Measurements from ENCODE around the gene ADAMTSL5.
"Not testable (repeated sequence)": the region's sequence is repeated elsewhere in the genome, so short reads cannot be mapped to it uniquely, and the experiment has no call there.

ADAMTSL5 gene

DNA sequence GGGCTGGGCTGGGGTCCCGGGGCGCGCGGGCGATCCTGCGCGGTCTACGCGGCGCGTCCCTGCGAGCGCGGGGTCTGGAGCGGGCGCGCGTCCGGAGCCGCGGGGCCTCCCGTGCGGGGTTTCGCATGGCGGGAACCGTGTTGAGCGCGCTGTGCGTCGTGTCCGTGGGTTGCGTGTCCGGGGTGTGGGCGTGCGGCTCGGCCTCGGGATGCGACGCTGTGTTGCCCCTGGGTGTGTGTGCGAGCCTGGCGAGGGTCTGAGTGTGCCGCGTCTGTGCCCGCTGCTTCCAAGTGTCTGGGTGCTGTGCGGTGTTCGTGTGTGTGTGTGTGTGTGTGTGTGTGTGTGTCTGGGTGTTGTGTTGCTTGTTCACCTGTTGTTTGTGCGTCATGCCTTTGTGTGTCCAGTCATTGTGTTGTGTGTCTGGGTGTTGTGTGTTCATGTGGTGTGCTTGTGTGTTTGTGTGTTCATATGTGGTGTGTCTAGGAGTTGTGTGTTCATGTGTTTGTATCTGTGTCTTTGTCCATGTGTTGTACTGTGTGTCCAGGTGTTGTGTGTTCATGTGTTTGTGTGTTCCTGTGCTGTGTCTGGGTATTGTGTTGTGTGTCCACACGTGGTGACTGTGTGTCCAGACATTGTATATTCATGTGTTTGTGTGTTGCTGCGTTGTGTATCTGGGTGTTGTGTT is 11.6 kb upstream of the ADAMTSL5 start:
- H3K9me3 Mint-ChIP-seq = no peaks in the 10 kb centered on the region
- H3K36me3 Mint-ChIP-seq = no peaks in the 10 kb centered on the region
- H3K27ac Mint-ChIP-seq = no peak overlapping the region
- ATAC-seq = no peak
- H3K4me3 Mint-ChIP-seq = no peak overlapping the region
- peaks cover 9% of the 10 kb centered on the region for H3K4me1 Mint-ChIP-seq
- no peak for DNase-seq (ENCODE audit: low spot score in 2 of 2)

DNA sequence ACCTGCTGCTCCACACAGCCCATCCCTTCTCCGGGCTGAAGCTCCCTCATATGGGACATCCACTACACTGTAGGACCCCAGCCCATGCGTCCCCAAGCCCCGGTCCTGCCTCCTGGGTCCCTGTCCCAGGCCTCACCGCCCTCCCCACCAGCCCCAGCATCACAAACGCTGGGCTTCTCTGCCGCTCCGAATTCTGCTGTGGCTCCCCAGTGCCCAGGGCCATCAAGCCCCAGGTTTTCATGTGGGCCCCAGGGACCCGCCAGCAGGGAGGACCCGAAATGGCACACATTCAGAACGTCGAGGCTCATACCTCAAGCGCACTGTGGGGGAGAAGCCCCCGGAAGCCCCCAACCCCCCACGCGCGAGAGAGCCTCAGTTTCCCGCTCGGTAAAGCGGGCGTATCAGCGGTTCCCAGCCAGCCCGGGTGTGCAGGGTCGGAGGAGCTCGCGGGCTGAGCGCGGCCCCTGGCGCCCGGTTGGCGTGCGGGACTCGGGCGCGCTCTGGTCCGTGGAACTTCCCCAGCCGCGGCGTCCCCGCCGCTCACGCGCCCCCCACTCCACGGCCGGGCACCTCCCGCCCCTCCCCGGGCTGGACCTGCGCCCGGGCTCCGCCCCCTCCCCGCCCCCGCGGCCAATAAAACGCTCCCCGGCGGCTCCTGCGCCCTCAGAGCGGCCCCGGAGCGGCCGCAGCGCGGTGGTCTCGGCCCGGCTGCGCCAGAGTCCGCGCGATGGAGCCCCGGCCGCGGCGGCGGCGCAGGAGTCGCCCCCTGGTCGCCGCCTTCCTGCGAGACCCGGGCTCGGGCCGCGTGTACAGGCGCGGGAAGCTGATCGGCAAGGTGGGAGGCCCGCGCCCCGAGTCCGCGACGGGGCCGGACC is 10.8 kb upstream of the ADAMTSL5 start, which contains the start of gene PLK5:
PLK5 (plus strand) TSS at position 666 of the 875 bp plus-strand sequence. CDS start 2,920 bp downstream, outside the sequence.
- H3K9me3 Mint-ChIP-seq = no peaks in the 10 kb centered on the region
- peaks cover 9% of the 10 kb centered on the region for H3K4me1 Mint-ChIP-seq
- no peaks in the 10 kb centered on the region for H3K36me3 Mint-ChIP-seq
- no peak for DNase-seq (ENCODE audit: low spot score in 2 of 2)
- no peak within 1 kb of the TSS for H3K4me3 Mint-ChIP-seq
- ATAC-seq = no peak
- H3K27ac Mint-ChIP-seq = no peak within 1 kb of the TSS

DNA sequence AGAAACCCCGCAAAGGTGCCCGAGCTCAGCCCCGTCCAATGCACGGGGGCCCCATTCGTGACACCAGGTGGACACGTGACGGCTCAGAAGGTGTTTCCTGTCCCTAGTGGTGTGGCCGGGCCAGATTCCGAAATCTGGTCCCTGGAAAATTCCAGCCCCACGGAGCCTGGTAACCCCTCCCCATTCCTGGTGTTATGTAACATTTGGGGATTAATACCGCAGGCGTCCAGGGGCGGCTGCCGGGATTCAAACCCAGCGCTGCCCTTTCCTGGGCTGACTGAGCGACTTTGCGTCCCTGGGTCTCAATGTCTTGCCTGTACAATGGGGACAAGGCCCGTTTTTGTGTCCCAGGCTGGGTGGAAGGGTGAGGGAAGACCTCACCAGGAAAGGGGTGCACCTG is 10.0 kb upstream of the ADAMTSL5 start:
- H3K4me1 Mint-ChIP-seq = peaks cover 9% of the 10 kb centered on the region
- H3K36me3 Mint-ChIP-seq = no peaks in the 10 kb centered on the region
- H3K4me3 Mint-ChIP-seq = no peak overlapping the region
- no peak overlapping the region for H3K27ac Mint-ChIP-seq
- no peaks in the 10 kb centered on the region for H3K9me3 Mint-ChIP-seq
- no peak for ATAC-seq
- no peak for DNase-seq (ENCODE audit: low spot score in 2 of 2)

DNA sequence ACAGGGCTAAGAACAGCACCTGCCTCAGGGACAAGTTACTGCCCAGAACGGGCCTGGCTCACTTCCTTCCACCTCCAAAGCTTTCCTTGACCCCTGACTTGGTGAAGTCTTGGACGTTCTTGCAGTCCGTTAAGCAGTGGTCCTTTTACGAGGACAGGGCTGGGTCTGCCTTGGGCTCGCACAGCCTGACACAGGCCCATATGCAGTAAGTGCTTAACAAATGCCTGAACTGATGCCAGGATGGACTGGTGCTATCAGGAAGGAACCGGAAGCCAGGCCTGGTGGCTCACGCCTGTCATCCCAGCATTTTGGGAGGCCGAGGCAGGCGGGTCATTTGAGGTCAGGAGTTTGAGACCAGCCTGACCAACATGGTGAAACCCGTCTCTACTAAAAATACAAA is 9.2 kb upstream of the ADAMTSL5 start:
- no peak overlapping the region for H3K4me3 Mint-ChIP-seq
- H3K9me3 Mint-ChIP-seq = no peaks in the 10 kb centered on the region

DNA sequence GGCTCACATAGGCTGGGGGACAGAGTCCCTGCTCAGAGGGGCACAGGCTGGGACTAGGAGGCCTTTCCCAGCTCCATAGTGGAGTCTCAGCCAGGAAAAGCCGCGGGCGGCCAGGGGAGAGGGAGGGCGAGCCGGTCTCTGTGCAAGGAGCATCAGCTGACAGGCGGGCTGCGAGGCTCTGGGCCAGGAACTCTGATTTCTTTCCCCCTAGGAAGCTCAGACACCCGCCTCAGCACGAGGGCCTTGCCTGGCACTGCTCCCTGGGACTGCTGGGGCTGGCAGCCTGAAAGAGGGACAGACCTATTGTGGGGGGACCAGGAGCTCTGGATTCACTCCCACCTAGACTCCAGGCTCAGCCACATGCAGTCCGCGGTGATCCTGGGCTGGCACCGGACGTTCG is 8.8 kb upstream of the ADAMTSL5 start:
- ATAC-seq = no peak
- Mint-ChIP-seq H3K9me3 (no peaks in the 10 kb centered on the region), H3K4me1 (peaks cover 9% of the 10 kb centered on the region), H3K36me3 (no peaks in the 10 kb centered on the region), H3K4me3 (no peak overlapping the region), H3K27ac (no peak overlapping the region)
- no peak for DNase-seq (ENCODE audit: low spot score in 2 of 2)

More for the DNA sequence above, 9.2 kb upstream of the ADAMTSL5 start:
- ATAC-seq (no peak), DNase-seq (ENCODE audit: low spot score in 2 of 2) (no peak)
- peaks cover 9% of the 10 kb centered on the region for H3K4me1 Mint-ChIP-seq
- no peak overlapping the region for H3K27ac Mint-ChIP-seq
- no peaks in the 10 kb centered on the region for H3K36me3 Mint-ChIP-seq

DNA sequence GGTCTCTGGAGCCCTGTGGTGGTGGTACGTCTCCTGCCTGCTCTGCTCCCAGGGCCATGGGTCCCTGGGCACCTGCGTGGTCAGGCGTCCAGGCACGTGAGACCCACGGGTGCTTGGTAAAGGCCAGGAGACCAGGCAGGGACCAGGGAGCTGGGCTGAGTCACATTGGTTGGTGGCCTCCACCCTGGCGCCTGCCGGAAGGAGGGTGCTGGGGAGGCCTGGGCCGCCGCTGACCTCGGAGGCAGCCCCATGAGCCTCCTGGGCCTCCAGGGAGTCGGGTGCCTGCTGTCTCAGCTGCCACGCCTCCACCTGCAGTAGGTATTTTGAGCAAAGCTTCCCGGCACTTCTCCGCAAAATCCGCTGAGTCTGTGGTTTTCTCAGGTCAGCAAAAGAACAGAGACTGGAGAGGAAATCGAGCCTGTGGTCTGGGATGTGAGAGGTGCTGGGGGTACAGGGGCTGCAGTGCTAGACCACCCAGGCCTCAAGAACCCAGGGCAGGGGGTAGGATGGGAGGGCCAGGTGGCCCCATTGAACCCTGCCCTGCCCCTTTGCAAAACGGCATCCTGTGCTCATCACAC is 7.5 kb upstream of the ADAMTSL5 start:
- no peak overlapping the region for H3K4me3 Mint-ChIP-seq
- H3K4me1 Mint-ChIP-seq = peaks cover 9% of the 10 kb centered on the region
- H3K9me3 Mint-ChIP-seq = no peaks in the 10 kb centered on the region
- no peaks in the 10 kb centered on the region for H3K36me3 Mint-ChIP-seq
- ATAC-seq = peak; percentile 19
- DNase-seq (ENCODE audit: low spot score in 2 of 2) = no peak
- no peak overlapping the region for H3K27ac Mint-ChIP-seq

DNA sequence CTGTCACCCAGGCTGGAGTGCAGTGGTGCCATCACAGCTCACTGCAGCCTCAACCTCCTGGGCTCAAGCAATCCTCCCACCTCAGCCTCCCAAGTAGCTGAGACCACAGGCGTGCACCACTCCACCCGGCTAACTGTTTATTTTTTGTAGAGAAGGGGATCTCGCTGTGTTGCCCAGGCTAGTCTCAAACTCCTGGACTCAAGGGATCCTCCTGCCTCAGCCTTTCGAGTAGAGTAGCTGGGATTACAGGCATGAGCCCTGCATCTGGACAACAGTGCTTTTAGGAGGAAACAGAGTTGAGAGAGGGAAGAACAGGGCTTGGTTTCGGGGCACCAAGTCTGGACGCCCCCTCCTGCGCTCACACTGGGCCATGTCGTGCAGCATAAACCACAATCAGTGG is 7.0 kb upstream of the ADAMTSL5 start:
- not testable (repeated sequence) for H3K36me3 Mint-ChIP-seq; H3K4me1 Mint-ChIP-seq; DNase-seq (ENCODE audit: low spot score in 2 of 2); H3K27ac Mint-ChIP-seq; H3K4me3 Mint-ChIP-seq; ATAC-seq; H3K9me3 Mint-ChIP-seq

DNA sequence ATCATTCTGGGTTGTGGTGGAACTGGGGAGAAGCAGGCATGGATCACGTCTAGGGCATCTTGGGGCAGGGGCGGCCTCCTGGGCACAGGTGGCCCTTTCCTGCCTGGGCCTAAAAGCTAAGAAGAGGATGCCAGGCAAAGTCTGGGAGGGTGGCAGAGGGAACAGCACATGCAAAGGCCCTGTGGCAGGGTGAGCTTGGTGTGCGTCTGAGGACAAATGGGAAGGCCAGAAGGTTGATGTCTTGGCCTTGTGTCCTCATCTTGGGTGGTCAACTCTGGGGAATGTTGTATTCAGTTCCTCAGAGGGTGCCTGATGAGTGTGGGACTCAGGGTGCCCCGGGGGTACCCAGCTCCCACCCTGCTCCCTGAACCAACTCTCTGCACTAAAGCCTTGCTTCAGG is 5.7 kb upstream of the ADAMTSL5 start:
- H3K9me3 Mint-ChIP-seq = no peaks in the 10 kb centered on the region
- H3K4me3 Mint-ChIP-seq = no peak overlapping the region
- peaks cover 8% of the 10 kb centered on the region for H3K36me3 Mint-ChIP-seq
- DNase-seq (ENCODE audit: low spot score in 2 of 2) (no peak), ATAC-seq (no peak)
- peaks cover 6% of the 10 kb centered on the region for H3K4me1 Mint-ChIP-seq
- no peak overlapping the region for H3K27ac Mint-ChIP-seq

DNA sequence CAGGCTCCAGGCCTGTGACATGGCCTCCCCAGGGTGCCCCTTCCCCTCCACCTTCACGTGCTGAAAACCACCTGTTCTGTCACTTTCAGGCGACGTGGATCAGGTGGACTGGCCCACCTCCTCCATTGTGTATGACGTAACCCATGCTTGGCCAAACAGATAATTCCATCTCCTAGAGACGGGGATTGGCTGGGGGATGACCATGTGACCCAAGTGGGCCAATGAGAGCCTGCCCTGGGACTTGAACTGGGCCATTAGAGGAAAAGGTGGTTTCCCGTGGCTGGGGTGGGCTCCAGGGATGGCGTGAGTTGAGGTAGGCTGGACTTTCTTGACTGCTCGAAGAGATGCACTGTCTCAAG is 3.6 kb upstream of the ADAMTSL5 start:
- H3K36me3 Mint-ChIP-seq = peaks cover 8% of the 10 kb centered on the region

DNA sequence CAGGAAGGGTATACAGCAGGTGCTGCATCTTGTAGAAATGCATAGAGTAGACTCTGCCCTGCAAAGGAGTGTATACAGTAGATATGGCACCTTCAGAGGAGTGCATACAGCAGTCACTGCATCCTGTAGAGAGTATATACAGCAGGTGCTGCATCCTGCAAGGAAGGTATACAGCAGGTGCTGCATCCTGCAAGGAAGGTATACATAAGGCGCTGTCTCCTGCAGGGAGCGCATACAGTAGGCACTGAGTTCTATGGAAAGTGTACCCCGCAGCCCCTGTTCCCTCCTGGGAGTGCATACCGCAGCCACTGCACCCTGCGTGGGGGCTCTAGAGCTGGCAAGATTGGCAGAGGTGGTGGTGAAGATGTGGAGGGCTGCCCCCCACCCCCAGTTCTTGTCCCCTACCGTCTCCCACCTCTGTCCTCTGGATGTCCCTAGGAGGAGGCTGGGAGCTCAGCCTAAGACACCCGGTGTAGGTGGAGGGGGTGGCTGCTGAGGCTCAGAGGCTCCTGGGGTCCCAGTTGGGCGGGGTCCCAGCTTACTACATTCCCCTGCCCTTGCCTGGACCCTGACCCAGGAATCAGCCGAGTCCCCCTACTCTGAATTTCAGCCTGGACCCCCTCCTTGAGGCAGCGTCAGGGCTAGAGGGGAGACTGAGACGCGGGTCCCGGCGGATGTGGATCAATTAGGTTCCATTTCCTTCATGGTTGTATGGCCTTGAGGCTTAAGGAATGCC is 2.3 kb upstream of the ADAMTSL5 start:
- Mint-ChIP-seq H3K36me3 (peaks cover 8% of the 10 kb centered on the region), H3K4me3 (no peak overlapping the region), H3K4me1 (peaks cover 14% of the 10 kb centered on the region), H3K9me3 (no peaks in the 10 kb centered on the region), H3K27ac (no peak overlapping the region)
- no peak for ATAC-seq
- DNase-seq (ENCODE audit: low spot score in 2 of 2) = no peak

More for the DNA sequence above, 3.6 kb upstream of the ADAMTSL5 start:
- ATAC-seq = no peak
- Mint-ChIP-seq H3K27ac (no peak overlapping the region), H3K4me3 (no peak overlapping the region), H3K9me3 (no peaks in the 10 kb centered on the region), H3K4me1 (peaks cover 13% of the 10 kb centered on the region)
- DNase-seq (ENCODE audit: low spot score in 2 of 2) = no peak

DNA sequence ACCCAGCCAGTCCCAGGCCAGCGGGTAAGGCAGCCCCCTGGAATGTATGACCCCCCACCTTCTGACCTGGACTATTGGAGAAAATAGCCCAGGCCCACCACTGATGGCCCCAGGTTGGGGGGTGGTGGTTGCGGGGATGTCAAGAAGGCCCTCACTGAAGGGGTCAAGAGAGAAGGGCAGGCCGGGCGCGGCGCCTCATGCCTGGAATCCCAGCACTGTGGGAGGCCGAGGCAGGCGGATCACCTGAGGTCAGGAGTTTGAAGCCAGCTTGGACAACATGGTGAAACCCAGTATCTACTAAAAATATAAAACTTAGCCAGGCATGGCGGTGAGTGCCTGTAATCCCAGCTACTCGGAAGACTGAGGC is 1.5 kb upstream of the ADAMTSL5 start:
- peaks cover 22% of the 10 kb centered on the region for H3K4me1 Mint-ChIP-seq
- H3K27ac Mint-ChIP-seq = no peak overlapping the region
- H3K4me3 Mint-ChIP-seq = peak overlapping the region; percentile 68
- ATAC-seq = no peak
- DNase-seq (ENCODE audit: low spot score in 2 of 2) = no peak
- H3K36me3 Mint-ChIP-seq = peaks cover 8% of the 10 kb centered on the region
- H3K9me3 Mint-ChIP-seq = no peaks in the 10 kb centered on the region

DNA sequence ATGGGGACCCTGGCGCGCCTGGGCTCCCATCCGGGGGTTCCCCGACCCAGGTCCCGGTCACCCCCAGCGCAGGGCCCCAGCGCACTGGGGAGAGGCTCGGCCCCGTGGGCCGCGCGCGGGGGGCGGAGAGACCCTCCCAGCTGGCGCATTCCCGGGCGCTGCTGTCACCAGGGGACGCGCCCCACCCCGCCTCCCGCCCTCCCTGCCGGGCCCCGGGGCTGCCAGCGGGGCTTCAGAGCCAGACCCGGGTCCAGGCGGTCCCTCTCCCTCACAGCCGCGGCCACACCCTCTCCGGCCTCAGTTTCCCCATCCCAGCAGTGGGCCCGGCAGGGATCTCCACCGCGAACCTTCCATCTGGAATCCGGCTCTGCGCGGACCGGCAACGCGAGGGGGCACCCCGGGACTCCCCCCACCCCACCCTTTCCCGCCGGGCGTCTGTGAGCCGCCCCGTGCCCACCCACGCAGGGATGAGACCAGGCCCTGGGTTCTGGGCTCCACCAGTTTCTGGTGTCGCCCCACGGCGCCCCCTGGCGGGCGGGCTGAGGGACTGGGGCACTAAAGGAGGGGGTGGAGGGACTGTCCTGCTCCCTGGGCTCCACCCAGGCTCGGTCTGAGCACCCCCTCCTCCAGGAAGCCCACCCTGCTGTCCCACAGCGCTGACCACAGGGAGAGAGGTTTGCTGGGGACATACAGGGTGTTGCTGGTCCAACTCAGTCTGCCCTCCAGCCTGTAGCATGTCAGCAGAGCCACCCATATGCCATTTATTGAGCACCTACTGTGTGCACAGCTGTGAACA is 878 bp upstream of the ADAMTSL5 start:
- ATAC-seq (peak; percentile 70), DNase-seq (ENCODE audit: low spot score in 2 of 2) (peak; percentile 71 to 82)
- peak overlapping the region; percentile 68 for H3K4me3 Mint-ChIP-seq
- no peak overlapping the region for H3K27ac Mint-ChIP-seq
- no peaks in the 10 kb centered on the region for H3K9me3 Mint-ChIP-seq
- peaks cover 8% of the 10 kb centered on the region for H3K36me3 Mint-ChIP-seq
- H3K4me1 Mint-ChIP-seq = peaks cover 22% of the 10 kb centered on the region

DNA sequence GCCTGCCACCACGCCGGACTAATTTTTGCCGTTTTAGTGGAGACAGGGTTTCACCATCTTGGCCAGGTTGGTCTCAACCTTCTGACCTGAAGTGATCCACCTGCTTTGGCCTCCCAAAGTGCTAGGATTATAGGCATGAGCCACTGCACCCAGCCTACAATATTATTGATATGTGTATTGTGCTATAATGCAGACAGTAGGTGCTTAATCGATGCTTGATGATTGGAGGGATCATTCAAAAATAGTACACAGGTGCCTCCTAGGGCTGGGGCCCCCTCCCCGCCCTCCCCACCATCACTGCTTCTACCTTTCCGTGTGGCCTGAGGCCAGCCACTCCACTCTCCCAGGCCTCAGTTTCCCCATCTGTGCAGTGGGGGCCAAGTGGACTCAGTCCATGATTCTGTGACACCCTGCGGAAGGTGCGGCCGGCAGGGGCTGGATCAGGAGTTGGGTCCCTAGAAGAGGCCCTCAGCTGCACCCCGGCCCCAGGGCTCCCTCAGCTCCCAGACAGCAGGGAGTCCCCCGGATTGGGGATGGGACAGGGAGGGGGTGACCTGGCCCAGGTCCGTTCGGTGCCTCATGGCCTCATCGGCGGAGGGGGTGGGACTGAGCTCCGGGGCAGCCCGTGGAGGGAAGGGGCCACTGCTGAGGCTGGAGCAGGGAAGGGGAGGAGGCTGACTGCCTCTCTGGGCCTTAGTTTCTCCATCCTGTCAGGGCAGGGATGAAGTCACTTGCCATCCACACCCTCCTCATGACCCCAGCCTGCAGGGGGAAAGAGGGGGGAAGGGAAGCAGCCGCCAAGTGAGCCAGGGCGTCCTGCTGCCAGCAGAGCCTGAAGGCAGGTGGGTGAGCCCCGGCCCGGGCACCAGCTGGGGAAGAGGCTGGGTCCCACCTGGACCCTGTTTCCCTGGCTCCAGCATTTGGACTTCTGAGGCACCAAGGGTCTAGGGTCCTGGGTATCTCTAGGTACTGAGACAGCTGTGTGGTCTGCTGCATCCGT is 1.2 kb downstream of the ADAMTSL5 start:
- DNase-seq (ENCODE audit: low spot score in 2 of 2) (no peak), ATAC-seq (no peak)
- Mint-ChIP-seq H3K4me3 (peak overlapping the region; percentile 68), H3K4me1 (peaks cover 31% of the 10 kb centered on the region), H3K9me3 (no peaks in the 10 kb centered on the region), H3K36me3 (peaks cover 14% of the 10 kb centered on the region), H3K27ac (no peak overlapping the region)

DNA sequence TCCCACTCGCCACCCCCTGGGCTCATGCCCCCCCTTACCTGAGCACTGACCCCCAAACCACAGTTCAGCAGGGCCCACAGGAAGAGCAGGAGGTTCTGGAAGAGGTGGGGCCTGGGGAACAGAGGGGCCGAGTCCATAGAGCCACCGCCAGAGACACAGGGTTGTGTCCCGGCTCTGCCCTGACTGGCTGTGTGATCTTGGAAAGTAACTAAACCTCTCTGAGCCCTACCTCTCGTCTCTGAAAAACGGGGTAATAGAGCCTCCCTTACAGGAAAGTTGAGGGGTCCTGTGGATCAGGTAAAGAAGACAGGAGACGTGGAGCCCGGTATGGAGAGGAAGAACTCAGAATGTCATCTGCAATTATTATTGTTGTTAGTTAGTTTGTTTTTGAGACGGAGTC is 2.0 kb downstream of the ADAMTSL5 start:
- Mint-ChIP-seq H3K36me3 (peaks cover 14% of the 10 kb centered on the region), H3K27ac (no peak overlapping the region), H3K9me3 (no peaks in the 10 kb centered on the region), H3K4me1 (peaks cover 37% of the 10 kb centered on the region), H3K4me3 (no peak overlapping the region)
- ATAC-seq (no peak), DNase-seq (ENCODE audit: low spot score in 2 of 2) (no peak)
